Measurements from ENCODE around the gene CFAP90. TPM values are rescaled to one million over a fixed set of nuclear protein-coding genes. Genes with fewer than 3 reads are reported as not detected.

CFAP90 gene
- total RNA-seq, 4 donors from 2014 or later = not detected

- WGBS, 2 donors = 80 to 83% methylated on average over 3 of the region's 3 CpGs
- DNase-seq (ENCODE audit: low spot score in 2 of 2) = no peak
- H3K27ac ChIP-seq = no peak overlapping the region
- peaks cover 0 to 5% (median 0%) of the 10 kb centered on the region in 4 donors for H3K4me1 ChIP-seq
- TF ChIP-seq POLR2A (IDR thresholded peaks at IDR 0.05) = no peak
- no peak for TF ChIP-seq CTCF (IDR thresholded peaks at IDR 0.05)
- no peak for TF ChIP-seq EP300 (IDR thresholded peaks at IDR 0.05)
- no peaks in the 10 kb centered on the region for H3K27me3 ChIP-seq
- H3K9me3 ChIP-seq = no peaks in the 10 kb centered on the region
- H3K4me3 ChIP-seq = no peak overlapping the region
- H3K36me3 ChIP-seq = no peaks in the 10 kb centered on the region
Observed at GRCh38 chr5:7813576-7813975, 37.4 kb downstream of the CFAP90 start.

GRCh38 chr5:7813007-7813406 is 37.9 kb downstream of the CFAP90 start:
- H3K36me3 ChIP-seq = no peaks in the 10 kb centered on the region
- no peak for TF ChIP-seq EP300 (IDR thresholded peaks at IDR 0.05)
- no peak for TF ChIP-seq POLR2A (IDR thresholded peaks at IDR 0.05)
- no peak for TF ChIP-seq CTCF (IDR thresholded peaks at IDR 0.05)
- peaks cover 0 to 5% (median 0%) of the 10 kb centered on the region in 4 donors for H3K4me1 ChIP-seq
- H3K9me3 ChIP-seq = no peaks in the 10 kb centered on the region
- no peak overlapping the region for H3K27ac ChIP-seq
- no peaks in the 10 kb centered on the region for H3K27me3 ChIP-seq
- DNase-seq (ENCODE audit: low spot score in 2 of 2) = no peak
- WGBS, 2 donors = 61 to 69% methylated on average over 2 of the region's 2 CpGs
- no peak overlapping the region for H3K4me3 ChIP-seq

- no peak for DNase-seq (ENCODE audit: low spot score in 2 of 2)
- TF ChIP-seq EP300 (IDR thresholded peaks at IDR 0.05) (no peak), CTCF (IDR thresholded peaks at IDR 0.05) (no peak), POLR2A (IDR thresholded peaks at IDR 0.05) (no peak)
- H3K4me1 ChIP-seq = peaks cover 0 to 5% (median 0%) of the 10 kb centered on the region in 4 donors
- no peak overlapping the region for H3K4me3 ChIP-seq
- WGBS, 2 donors = 59 to 67% methylated on average over 5 of the region's 5 CpGs
- H3K9me3 ChIP-seq = no peaks in the 10 kb centered on the region
- no peaks in the 10 kb centered on the region for H3K27me3 ChIP-seq
- H3K36me3 ChIP-seq = no peaks in the 10 kb centered on the region
- no peak overlapping the region for H3K27ac ChIP-seq
Observed at GRCh38 chr5:7811715-7812114, 39.2 kb downstream of the CFAP90 start.

GRCh38 chr5:7808998-7809397 is 41.9 kb downstream of the CFAP90 start:
- Histone ChIP-seq H3K27ac (no peak overlapping the region), H3K9me3 (no peaks in the 10 kb centered on the region), H3K4me3 (no peak overlapping the region), H3K36me3 (no peaks in the 10 kb centered on the region), H3K4me1 (no peaks in the 10 kb centered on the region), H3K27me3 (no peaks in the 10 kb centered on the region)
- TF ChIP-seq EP300 (IDR thresholded peaks at IDR 0.05) = no peak
- no peak for TF ChIP-seq CTCF (IDR thresholded peaks at IDR 0.05)
- TF ChIP-seq POLR2A (IDR thresholded peaks at IDR 0.05) = no peak
- DNase-seq (ENCODE audit: low spot score in 2 of 2) = no peak
- WGBS, 2 donors = 90 to 93% methylated on average over 4 of the region's 4 CpGs

- Histone ChIP-seq H3K9me3 (no peaks in the 10 kb centered on the region), H3K36me3 (no peaks in the 10 kb centered on the region), H3K4me1 (no peaks in the 10 kb centered on the region), H3K27ac (no peak overlapping the region), H3K27me3 (no peaks in the 10 kb centered on the region), H3K4me3 (no peak overlapping the region)
- 87 to 98% methylated on average over 2 of the region's 2 CpGs for WGBS, 2 donors
- no peak for DNase-seq (ENCODE audit: low spot score in 2 of 2)
- no peak for TF ChIP-seq CTCF (IDR thresholded peaks at IDR 0.05)
- no peak for TF ChIP-seq POLR2A (IDR thresholded peaks at IDR 0.05)
- TF ChIP-seq EP300 (IDR thresholded peaks at IDR 0.05) = no peak
Observed at GRCh38 chr5:7805379-7805778, 45.6 kb downstream of the CFAP90 start.

Data from tibial nerve (tissue), 4 donors.